Measurements from ENCODE around the gene DAND5.

DNA sequence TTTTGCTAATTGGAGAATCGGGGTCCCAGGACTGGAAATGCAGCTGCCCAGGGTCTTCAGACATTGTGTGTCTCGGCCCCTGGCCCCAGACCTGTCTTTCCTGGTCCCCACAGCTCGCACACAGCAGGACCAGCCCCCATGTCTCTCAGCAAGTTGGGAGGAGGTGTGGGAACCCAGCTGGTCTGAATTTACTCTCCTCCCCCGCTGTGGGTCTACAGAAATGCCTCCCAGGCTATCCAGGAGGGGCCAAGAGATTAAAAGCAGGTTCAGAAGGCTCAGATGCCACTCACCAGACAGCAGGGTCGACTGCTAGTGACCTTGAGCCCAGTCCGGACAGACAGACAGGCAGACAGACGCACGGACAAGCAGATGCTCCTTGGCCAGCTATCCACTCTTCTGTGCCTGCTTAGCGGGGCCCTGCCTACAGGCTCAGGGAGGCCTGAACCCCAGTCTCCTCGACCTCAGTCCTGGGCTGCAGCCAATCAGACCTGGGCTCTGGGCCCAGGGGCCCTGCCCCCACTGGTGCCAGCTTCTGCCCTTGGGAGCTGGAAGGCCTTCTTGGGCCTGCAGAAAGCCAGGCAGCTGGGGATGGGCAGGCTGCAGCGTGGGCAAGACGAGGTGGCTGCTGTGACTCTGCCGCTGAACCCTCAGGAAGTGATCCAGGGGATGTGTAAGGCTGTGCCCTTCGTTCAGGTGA lies at the start of gene DAND5:
- TF ChIP-seq, protein P1, sequence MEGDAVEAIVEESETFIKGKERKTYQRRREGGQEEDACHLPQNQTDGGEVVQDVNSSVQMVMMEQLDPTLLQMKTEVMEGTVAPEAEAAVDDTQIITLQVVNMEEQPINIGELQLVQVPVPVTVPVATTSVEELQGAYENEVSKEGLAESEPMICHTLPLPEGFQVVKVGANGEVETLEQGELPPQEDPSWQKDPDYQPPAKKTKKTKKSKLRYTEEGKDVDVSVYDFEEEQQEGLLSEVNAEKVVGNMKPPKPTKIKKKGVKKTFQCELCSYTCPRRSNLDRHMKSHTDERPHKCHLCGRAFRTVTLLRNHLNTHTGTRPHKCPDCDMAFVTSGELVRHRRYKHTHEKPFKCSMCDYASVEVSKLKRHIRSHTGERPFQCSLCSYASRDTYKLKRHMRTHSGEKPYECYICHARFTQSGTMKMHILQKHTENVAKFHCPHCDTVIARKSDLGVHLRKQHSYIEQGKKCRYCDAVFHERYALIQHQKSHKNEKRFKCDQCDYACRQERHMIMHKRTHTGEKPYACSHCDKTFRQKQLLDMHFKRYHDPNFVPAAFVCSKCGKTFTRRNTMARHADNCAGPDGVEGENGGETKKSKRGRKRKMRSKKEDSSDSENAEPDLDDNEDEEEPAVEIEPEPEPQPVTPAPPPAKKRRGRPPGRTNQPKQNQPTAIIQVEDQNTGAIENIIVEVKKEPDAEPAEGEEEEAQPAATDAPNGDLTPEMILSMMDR (conservative IDR thresholded peaks at IDR 0.05; ENCODE audit: low read depth, low read length): no peak
- no peak for TF ChIP-seq EZH2 (IDR thresholded peaks at IDR 0.05; ENCODE audit: borderline replicate concordance, low read depth, low read length, poor library complexity, severe bottlenecking)

All from A673 (cell line).